ENCODE data around the gene DDX49.

DNA sequence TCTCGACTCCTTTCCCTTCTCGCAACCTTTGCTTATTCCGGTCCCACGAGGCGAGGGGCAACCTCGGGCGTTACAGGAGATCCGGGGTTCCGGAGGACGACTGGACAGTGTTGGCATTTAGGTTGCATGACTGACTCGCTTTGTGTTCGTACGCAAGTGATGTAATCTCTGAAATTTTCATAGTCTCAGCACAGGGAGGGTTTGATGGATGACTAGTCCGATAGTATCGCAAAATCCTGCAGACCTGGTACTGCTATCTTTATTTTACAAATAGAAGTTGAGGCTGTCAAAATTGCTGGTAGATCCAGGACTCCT is 342 bp downstream of the DDX49 start:
- TF ChIP-seq, protein P1, sequence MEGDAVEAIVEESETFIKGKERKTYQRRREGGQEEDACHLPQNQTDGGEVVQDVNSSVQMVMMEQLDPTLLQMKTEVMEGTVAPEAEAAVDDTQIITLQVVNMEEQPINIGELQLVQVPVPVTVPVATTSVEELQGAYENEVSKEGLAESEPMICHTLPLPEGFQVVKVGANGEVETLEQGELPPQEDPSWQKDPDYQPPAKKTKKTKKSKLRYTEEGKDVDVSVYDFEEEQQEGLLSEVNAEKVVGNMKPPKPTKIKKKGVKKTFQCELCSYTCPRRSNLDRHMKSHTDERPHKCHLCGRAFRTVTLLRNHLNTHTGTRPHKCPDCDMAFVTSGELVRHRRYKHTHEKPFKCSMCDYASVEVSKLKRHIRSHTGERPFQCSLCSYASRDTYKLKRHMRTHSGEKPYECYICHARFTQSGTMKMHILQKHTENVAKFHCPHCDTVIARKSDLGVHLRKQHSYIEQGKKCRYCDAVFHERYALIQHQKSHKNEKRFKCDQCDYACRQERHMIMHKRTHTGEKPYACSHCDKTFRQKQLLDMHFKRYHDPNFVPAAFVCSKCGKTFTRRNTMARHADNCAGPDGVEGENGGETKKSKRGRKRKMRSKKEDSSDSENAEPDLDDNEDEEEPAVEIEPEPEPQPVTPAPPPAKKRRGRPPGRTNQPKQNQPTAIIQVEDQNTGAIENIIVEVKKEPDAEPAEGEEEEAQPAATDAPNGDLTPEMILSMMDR (IDR thresholded peaks at IDR 0.05) = no peak
- TF ChIP-seq ZFX (IDR thresholded peaks at IDR 0.05; ENCODE audit: borderline replicate concordance) = no peak
